WTC11 (cell line): ENCODE measurements around the gene LGALS1. TPM values are rescaled to one million over a fixed set of nuclear protein-coding genes. Genes with fewer than 3 reads are reported as not detected.

Experiments
- ATAC-seq: fragments of 200-7000 bp; cut with Tn5 transposase; 2 replicates; pipeline ENCODE4 v1.10.0; 2021; ENCODE audit warnings: mild to moderate bottlenecking, moderate library complexity
- CTCF ChIA-PET: fragments of 300-600 bp; sonication (Branson Sonifier 250); formaldehyde crosslinking; loops from one replicate; lab custom pipeline; 2021; ENCODE audit warnings: antibody characterized with exemption; lab: Charles Lee
- POLR2A ChIA-PET: fragments of 350-600 bp; sonication (Branson Sonifier 250); formaldehyde crosslinking; loops from one replicate; lab custom pipeline; 2021; ENCODE audit warnings: antibody characterized with exemption; lab: Charles Lee
- DNase-seq: peaks from one replicate; pipeline ENCODE4 v3.0.0; 2021; ENCODE audit warnings: low spot score
- H3K27ac Mint-ChIP-seq: 2 replicates; pipeline ENCODE4 v1.8.0; 2021; ENCODE audit warnings: mixed read lengths
- H3K27me3 Mint-ChIP-seq: 2 replicates; pipeline ENCODE4 v1.8.0; 2021; ENCODE audit warnings: low read depth, mild to moderate bottlenecking, moderate library complexity, mixed read lengths
- H3K36me3 Mint-ChIP-seq: 2 replicates; pipeline ENCODE4 v1.8.0; 2021; ENCODE audit warnings: mixed read lengths
- H3K4me1 Mint-ChIP-seq: 2 replicates; pipeline ENCODE4 v1.8.0; 2022; ENCODE audit warnings: mixed read lengths
- H3K4me3 Mint-ChIP-seq: 2 replicates; pipeline ENCODE4 v1.8.0; 2021; ENCODE audit warnings: mild to moderate bottlenecking, moderate library complexity, mixed read lengths
- H3K9me3 Mint-ChIP-seq: 2 replicates; pipeline ENCODE4 v1.8.0; 2021; ENCODE audit warnings: mixed read lengths
- GRHL2 ChIP-seq: fragments of 250-450 bp; sonication (Bioruptor Pico); IDR thresholded peaks from 2 replicates; pipeline ENCODE4 v1.8.0; 2022; ENCODE audit warnings: mild to moderate bottlenecking, moderate library complexity; ENCODE audit not compliant: insufficient replicate concordance, severe bottlenecking
- GTF2I ChIP-seq: fragments of 250-450 bp; sonication (Bioruptor Pico); conservative IDR thresholded peaks from 2 replicates; pipeline ENCODE4 v1.4.0; 2021; ENCODE audit warnings: mild to moderate bottlenecking
- IRF2 ChIP-seq: sonication (generic); formaldehyde crosslinking; IDR thresholded peaks from 2 replicates; pipeline ENCODE4 v1.8.0; 2022; ENCODE audit warnings: low read depth, missing genetic modification reagents, borderline replicate concordance
- JAZF1 ChIP-seq: fragments of 250-450 bp; sonication (Bioruptor Pico); IDR thresholded peaks from 2 replicates; pipeline ENCODE4 v1.9.0; 2021; ENCODE audit warnings: moderate library complexity, mild to moderate bottlenecking, inconsistent platforms
- NFATC4 ChIP-seq: fragments of 250-450 bp; sonication (Bioruptor Pico); IDR thresholded peaks from 2 replicates; pipeline ENCODE4 v1.9.0; 2021; ENCODE audit warnings: mild to moderate bottlenecking
- NR2C2 ChIP-seq: sonication (generic); formaldehyde crosslinking; IDR thresholded peaks from 2 replicates; pipeline ENCODE4 v1.8.0; 2022; ENCODE audit warnings: mild to moderate bottlenecking, missing genetic modification reagents
- NR3C1 ChIP-seq: sonication (generic); formaldehyde crosslinking; conservative IDR thresholded peaks from 2 replicates; pipeline ENCODE4 v1.8.1; 2023; ENCODE audit warnings: low read depth, mild to moderate bottlenecking, missing genetic modification reagents
- OVOL2 ChIP-seq: fragments of 250-450 bp; sonication (Bioruptor Pico); IDR thresholded peaks from 2 replicates; pipeline ENCODE4 v1.9.0; 2021; ENCODE audit warnings: mild to moderate bottlenecking, borderline replicate concordance
- PRRX2 ChIP-seq: fragments of 250-450 bp; sonication (Bioruptor Pico); IDR thresholded peaks from 2 replicates; pipeline ENCODE4 v1.8.0; 2021; ENCODE audit warnings: mild to moderate bottlenecking
- RELA ChIP-seq: sonication (generic); formaldehyde crosslinking; IDR thresholded peaks from 2 replicates; pipeline ENCODE4 v1.8.1; 2022; ENCODE audit warnings: missing genetic modification reagents, mild to moderate bottlenecking, borderline replicate concordance
- TP53 ChIP-seq: sonication (generic); formaldehyde crosslinking; IDR thresholded peaks from 2 replicates; pipeline ENCODE4 v1.8.1; 2023; ENCODE audit warnings: mild to moderate bottlenecking, missing genetic modification reagents
- ZNF423 ChIP-seq: fragments of 250-450 bp; sonication (Bioruptor Pico); IDR thresholded peaks from 2 replicates; pipeline ENCODE4 v2.1.2; 2022; ENCODE audit warnings: mild to moderate bottlenecking, moderate library complexity
- total RNA-seq: library from RNA; stranded (reverse); gene quantifications from 3 replicates; pipeline ENCODE4 v1.2.3, GENCODE V29; 2021
- TF ChIP-seq, protein P1 (sequence below): fragments of 250-450 bp; sonication (Bioruptor Pico); IDR thresholded peaks from 2 replicates; pipeline ENCODE4 v1.9.0; 2021; ENCODE audit warnings: mild to moderate bottlenecking
- TF ChIP-seq, protein P2 (sequence below): sonication (generic); formaldehyde crosslinking; IDR thresholded peaks from 2 replicates; pipeline ENCODE4 v1.8.0; 2022; ENCODE audit warnings: mild to moderate bottlenecking, missing genetic modification reagents
- TF ChIP-seq, protein P3 (sequence below): sonication (generic); formaldehyde crosslinking; conservative IDR thresholded peaks from 2 replicates; pipeline ENCODE4 v1.8.1; 2022; ENCODE audit warnings: mild to moderate bottlenecking, missing genetic modification reagents
- TF ChIP-seq, protein P4 (sequence below): fragments of 250-450 bp; sonication (Bioruptor Pico); IDR thresholded peaks from 2 replicates; pipeline ENCODE4 v1.8.0; 2021; ENCODE audit warnings: mild to moderate bottlenecking
- TF ChIP-seq, protein P5 (sequence below): sonication (generic); formaldehyde crosslinking; IDR thresholded peaks from 2 replicates; pipeline ENCODE4 v1.8.1; 2023; ENCODE audit warnings: mild to moderate bottlenecking, missing genetic modification reagents
- TF ChIP-seq, protein P6 (sequence below): fragments of 250-450 bp; sonication (Bioruptor Pico); conservative IDR thresholded peaks from 2 replicates; pipeline ENCODE4 v1.9.0; 2021; ENCODE audit warnings: mild to moderate bottlenecking
- TF ChIP-seq, protein P7 (sequence below): sonication (generic); formaldehyde crosslinking; IDR thresholded peaks from 2 replicates; pipeline ENCODE4 v1.8.0; 2022; ENCODE audit warnings: mild to moderate bottlenecking, missing genetic modification reagents
- TF ChIP-seq, protein P8 (sequence below): sonication (generic); formaldehyde crosslinking; conservative IDR thresholded peaks from 2 replicates; pipeline ENCODE4 v1.8.1; 2023; ENCODE audit warnings: mild to moderate bottlenecking, low read depth, missing genetic modification reagents, moderate library complexity

The LGALS1 gene
- total RNA-seq, 1 experiment from 2014 or later = 17.3 TPM

DNA sequence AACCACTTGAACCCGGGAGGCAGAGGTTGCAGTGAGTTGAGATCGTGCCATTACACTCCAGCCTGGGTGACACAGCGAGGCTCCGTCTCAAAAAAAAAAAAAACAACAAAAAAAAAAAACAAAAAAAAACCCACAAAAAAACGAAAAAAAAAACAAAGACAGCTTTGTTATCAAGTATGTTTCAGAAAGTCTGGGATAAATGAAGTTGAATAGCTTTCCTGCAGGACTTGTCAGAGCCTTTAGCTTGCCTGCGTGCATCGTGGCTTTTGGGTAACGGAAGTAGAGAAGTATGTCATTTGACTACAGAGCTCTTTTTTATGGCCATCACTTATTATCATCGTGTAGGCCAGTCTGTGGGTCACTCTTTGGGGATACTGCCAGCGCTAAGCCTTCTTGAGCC is 36.1 kb downstream of the LGALS1 start:
- Mint-ChIP-seq H3K27me3 (no peaks in the 10 kb centered on the region), H3K4me1 (peaks cover 3% of the 10 kb centered on the region; the same call in 1 of the 2 replicates), H3K27ac (no peak overlapping the region), H3K36me3 (peaks cover 42% of the 10 kb centered on the region), H3K4me3 (no peak overlapping the region), H3K9me3 (peaks cover under 1% of the 10 kb centered on the region; the same call in 1 of the 2 replicates)
- TF ChIP-seq, protein P1, sequence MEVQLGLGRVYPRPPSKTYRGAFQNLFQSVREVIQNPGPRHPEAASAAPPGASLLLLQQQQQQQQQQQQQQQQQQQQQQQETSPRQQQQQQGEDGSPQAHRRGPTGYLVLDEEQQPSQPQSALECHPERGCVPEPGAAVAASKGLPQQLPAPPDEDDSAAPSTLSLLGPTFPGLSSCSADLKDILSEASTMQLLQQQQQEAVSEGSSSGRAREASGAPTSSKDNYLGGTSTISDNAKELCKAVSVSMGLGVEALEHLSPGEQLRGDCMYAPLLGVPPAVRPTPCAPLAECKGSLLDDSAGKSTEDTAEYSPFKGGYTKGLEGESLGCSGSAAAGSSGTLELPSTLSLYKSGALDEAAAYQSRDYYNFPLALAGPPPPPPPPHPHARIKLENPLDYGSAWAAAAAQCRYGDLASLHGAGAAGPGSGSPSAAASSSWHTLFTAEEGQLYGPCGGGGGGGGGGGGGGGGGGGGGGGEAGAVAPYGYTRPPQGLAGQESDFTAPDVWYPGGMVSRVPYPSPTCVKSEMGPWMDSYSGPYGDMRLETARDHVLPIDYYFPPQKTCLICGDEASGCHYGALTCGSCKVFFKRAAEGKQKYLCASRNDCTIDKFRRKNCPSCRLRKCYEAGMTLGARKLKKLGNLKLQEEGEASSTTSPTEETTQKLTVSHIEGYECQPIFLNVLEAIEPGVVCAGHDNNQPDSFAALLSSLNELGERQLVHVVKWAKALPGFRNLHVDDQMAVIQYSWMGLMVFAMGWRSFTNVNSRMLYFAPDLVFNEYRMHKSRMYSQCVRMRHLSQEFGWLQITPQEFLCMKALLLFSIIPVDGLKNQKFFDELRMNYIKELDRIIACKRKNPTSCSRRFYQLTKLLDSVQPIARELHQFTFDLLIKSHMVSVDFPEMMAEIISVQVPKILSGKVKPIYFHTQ (CRISPR knock-in tag) = no peak
- ChIA-PET CTCF (interaction anchor here (0.6 to 1.5 kb wide), 4 partner anchors 14 to 112 kb away, joined by 3 to 6 read pairs (median 4); no protein-coding TSS in a partner anchor), POLR2A (interaction anchor here (0.6 kb wide), 1 partner anchor 1289 kb away, joined by 4 read pairs; no protein-coding TSS in a partner anchor)
- DNase-seq (no peak), ATAC-seq (no peak)

DNA sequence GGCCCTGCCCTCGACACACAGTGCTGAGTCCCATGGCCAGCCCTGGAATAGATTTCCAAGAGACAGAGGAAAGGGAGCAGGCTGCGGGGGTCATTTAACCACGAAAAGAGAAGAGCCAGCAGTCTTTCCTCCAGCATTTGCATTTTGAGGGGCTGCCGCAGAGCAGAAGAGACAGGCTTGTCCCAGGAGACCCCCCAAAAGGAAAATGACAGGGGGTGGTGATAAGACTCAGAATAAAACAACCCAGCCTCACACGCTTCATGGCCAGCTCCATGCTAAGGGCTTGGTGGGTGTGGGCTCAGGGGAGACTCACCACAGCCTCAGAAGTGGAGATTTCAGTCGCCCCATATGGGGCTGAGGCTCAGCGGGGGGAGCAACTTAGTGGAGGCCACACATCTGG is 38.3 kb downstream of the LGALS1 start:
- no peak overlapping the region for H3K27ac Mint-ChIP-seq
- no peaks in the 10 kb centered on the region for H3K27me3 Mint-ChIP-seq
- DNase-seq (no peak), ATAC-seq (no peak)
- H3K36me3 Mint-ChIP-seq = peaks cover 46% of the 10 kb centered on the region
- H3K4me3 Mint-ChIP-seq = no peak overlapping the region
- ChIA-PET POLR2A (no interaction called here), CTCF (interaction anchor here (1.5 kb wide), 1 partner anchor 70 kb away, joined by 3 read pairs; no protein-coding TSS in a partner anchor)
- H3K4me1 Mint-ChIP-seq = peaks cover 3% of the 10 kb centered on the region; the same call in 1 of the 2 replicates
- H3K9me3 Mint-ChIP-seq = peaks cover 7% of the 10 kb centered on the region
- TF ChIP-seq, protein P2, sequence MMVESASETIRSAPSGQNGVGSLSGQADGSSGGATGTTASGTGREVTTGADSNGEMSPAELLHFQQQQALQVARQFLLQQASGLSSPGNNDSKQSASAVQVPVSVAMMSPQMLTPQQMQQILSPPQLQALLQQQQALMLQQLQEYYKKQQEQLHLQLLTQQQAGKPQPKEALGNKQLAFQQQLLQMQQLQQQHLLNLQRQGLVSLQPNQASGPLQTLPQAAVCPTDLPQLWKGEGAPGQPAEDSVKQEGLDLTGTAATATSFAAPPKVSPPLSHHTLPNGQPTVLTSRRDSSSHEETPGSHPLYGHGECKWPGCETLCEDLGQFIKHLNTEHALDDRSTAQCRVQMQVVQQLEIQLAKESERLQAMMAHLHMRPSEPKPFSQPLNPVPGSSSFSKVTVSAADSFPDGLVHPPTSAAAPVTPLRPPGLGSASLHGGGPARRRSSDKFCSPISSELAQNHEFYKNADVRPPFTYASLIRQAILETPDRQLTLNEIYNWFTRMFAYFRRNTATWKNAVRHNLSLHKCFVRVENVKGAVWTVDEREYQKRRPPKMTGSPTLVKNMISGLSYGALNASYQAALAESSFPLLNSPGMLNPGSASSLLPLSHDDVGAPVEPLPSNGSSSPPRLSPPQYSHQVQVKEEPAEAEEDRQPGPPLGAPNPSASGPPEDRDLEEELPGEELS (CRISPR knock-in tag) = no peak
- TF ChIP-seq ZNF423 (CRISPR knock-in tag) = no peak
- no peak for TF ChIP-seq OVOL2 (CRISPR knock-in tag)
- TF ChIP-seq, protein P3, sequence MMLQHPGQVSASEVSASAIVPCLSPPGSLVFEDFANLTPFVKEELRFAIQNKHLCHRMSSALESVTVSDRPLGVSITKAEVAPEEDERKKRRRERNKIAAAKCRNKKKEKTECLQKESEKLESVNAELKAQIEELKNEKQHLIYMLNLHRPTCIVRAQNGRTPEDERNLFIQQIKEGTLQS (CRISPR knock-in tag) = no peak
- no peak for TF ChIP-seq GTF2I (CRISPR knock-in tag)
- TF ChIP-seq IRF2 (CRISPR knock-in tag) = no peak
- no peak for TF ChIP-seq TP53
- TF ChIP-seq, protein P4, sequence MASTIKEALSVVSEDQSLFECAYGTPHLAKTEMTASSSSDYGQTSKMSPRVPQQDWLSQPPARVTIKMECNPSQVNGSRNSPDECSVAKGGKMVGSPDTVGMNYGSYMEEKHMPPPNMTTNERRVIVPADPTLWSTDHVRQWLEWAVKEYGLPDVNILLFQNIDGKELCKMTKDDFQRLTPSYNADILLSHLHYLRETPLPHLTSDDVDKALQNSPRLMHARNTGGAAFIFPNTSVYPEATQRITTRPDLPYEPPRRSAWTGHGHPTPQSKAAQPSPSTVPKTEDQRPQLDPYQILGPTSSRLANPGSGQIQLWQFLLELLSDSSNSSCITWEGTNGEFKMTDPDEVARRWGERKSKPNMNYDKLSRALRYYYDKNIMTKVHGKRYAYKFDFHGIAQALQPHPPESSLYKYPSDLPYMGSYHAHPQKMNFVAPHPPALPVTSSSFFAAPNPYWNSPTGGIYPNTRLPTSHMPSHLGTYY = no peak
- TF ChIP-seq, protein P5, sequence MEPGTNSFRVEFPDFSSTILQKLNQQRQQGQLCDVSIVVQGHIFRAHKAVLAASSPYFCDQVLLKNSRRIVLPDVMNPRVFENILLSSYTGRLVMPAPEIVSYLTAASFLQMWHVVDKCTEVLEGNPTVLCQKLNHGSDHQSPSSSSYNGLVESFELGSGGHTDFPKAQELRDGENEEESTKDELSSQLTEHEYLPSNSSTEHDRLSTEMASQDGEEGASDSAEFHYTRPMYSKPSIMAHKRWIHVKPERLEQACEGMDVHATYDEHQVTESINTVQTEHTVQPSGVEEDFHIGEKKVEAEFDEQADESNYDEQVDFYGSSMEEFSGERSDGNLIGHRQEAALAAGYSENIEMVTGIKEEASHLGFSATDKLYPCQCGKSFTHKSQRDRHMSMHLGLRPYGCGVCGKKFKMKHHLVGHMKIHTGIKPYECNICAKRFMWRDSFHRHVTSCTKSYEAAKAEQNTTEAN (CRISPR knock-in tag) = no peak
- no peak for TF ChIP-seq JAZF1
- no peak for TF ChIP-seq NR3C1 (CRISPR knock-in tag)
- no peak for TF ChIP-seq RELA (CRISPR knock-in tag)
- TF ChIP-seq, protein P6, sequence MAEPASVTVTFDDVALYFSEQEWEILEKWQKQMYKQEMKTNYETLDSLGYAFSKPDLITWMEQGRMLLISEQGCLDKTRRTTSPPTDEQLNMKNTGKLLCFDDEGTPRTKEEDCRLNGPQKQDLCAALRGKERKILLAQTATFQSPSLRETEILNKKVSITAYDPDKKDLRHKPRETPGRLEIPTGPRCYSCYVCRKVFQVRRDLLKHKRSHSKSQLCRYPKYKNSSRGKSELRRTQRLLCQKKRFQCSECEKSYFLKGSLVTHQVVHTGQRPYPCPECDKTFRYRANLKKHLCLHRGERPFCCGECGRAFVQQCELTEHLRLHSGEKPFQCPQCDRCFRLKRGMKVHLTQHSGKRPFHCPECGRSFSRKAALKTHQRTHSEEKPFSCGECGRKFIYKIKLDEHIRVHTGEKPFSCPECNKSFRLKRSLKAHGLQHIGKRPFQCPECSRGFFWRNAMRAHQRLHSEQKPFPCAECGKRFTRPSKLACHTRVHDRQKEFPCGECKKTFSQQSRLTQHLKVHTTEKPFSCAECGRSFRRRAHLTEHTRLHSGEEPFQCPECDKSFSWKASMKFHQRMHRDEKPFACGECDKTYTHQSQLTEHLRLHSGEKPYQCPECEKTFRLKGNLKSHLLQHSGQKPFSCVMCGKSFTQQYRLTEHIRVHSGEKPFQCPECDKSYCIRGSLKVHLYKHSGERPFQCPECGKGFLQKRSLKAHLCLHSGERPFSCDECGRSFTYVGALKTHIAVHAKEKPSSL (CRISPR knock-in tag) = no peak
- TF ChIP-seq GRHL2 (CRISPR knock-in tag) = no peak
- TF ChIP-seq, protein P7, sequence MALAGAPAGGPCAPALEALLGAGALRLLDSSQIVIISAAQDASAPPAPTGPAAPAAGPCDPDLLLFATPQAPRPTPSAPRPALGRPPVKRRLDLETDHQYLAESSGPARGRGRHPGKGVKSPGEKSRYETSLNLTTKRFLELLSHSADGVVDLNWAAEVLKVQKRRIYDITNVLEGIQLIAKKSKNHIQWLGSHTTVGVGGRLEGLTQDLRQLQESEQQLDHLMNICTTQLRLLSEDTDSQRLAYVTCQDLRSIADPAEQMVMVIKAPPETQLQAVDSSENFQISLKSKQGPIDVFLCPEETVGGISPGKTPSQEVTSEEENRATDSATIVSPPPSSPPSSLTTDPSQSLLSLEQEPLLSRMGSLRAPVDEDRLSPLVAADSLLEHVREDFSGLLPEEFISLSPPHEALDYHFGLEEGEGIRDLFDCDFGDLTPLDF (CRISPR knock-in tag) = no peak
- no peak for TF ChIP-seq NR2C2 (CRISPR knock-in tag)
- TF ChIP-seq, protein P8, sequence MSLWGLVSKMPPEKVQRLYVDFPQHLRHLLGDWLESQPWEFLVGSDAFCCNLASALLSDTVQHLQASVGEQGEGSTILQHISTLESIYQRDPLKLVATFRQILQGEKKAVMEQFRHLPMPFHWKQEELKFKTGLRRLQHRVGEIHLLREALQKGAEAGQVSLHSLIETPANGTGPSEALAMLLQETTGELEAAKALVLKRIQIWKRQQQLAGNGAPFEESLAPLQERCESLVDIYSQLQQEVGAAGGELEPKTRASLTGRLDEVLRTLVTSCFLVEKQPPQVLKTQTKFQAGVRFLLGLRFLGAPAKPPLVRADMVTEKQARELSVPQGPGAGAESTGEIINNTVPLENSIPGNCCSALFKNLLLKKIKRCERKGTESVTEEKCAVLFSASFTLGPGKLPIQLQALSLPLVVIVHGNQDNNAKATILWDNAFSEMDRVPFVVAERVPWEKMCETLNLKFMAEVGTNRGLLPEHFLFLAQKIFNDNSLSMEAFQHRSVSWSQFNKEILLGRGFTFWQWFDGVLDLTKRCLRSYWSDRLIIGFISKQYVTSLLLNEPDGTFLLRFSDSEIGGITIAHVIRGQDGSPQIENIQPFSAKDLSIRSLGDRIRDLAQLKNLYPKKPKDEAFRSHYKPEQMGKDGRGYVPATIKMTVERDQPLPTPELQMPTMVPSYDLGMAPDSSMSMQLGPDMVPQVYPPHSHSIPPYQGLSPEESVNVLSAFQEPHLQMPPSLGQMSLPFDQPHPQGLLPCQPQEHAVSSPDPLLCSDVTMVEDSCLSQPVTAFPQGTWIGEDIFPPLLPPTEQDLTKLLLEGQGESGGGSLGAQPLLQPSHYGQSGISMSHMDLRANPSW (CRISPR knock-in tag) = no peak
- no peak for TF ChIP-seq PRRX2 (CRISPR knock-in tag)
- TF ChIP-seq NFATC4 = no peak
